Breast epithelium (tissue), 3 donors: ENCODE results near the gene HYAL3.

Experiments
- POLR2A ChIP-seq: fragments of 450-650 bp; IDR thresholded peaks from one replicate; pipeline ENCODE4 v1.6.1; 2016; ENCODE audit warnings: antibody characterized with exemption, mild to moderate bottlenecking, moderate library complexity
- TF ChIP-seq, protein P1 (sequence below), 3 donors: fragments of 450-650 bp; IDR thresholded peaks; one replicate each; pipeline ENCODE4 v1.5.1; 2016 to 2017; ENCODE audit warnings: antibody characterized with exemption in 3 of 3, mild to moderate bottlenecking in 3 of 3, moderate library complexity in 3 of 3

DNA sequence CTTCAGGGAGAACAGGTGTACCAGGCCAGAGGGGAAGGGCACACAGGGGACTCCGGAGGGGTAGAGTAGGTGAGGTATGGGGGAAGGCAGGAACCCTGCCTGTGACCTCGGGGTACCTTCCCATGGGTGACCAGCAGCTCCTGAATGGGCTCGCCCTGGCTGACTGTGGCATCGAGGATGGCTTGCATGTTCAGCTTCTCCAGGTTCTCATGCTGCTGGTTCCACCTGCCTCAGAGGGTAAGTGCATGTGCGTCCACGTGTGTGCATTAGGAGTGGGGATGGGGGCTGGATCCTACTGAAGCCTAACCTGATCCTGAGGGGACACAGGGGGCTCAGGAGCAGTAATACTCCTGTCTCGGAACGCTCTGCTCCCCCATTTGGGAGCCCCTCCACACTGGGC lies 45.8 kb upstream of the HYAL3 start:
- TF ChIP-seq POLR2A = no peak
- TF ChIP-seq, protein P1, sequence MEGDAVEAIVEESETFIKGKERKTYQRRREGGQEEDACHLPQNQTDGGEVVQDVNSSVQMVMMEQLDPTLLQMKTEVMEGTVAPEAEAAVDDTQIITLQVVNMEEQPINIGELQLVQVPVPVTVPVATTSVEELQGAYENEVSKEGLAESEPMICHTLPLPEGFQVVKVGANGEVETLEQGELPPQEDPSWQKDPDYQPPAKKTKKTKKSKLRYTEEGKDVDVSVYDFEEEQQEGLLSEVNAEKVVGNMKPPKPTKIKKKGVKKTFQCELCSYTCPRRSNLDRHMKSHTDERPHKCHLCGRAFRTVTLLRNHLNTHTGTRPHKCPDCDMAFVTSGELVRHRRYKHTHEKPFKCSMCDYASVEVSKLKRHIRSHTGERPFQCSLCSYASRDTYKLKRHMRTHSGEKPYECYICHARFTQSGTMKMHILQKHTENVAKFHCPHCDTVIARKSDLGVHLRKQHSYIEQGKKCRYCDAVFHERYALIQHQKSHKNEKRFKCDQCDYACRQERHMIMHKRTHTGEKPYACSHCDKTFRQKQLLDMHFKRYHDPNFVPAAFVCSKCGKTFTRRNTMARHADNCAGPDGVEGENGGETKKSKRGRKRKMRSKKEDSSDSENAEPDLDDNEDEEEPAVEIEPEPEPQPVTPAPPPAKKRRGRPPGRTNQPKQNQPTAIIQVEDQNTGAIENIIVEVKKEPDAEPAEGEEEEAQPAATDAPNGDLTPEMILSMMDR (IDR thresholded peaks at IDR 0.05) = no peak
